Fibroblast of mammary gland (primary cell): ENCODE measurements around the gene SPEF2.
A peak's percentile ranks its signal among the peaks of the same experiment; 100 is the strongest.

Source experiments
- DNase-seq: peaks from one replicate; pipeline ENCODE4 v3.0.0-alpha.2; 2010; ENCODE audit warnings: low read depth
- H3K4me3 ChIP-seq: 2 replicates; pipeline ENCODE4 v1.5.1; 2011; ENCODE audit warnings: low read depth, mild to moderate bottlenecking, low read length, moderate library complexity; ENCODE audit not compliant: control insufficient read depth
- TF ChIP-seq, protein P1 (sequence below): conservative IDR thresholded peaks from 2 replicates; pipeline ENCODE4 v1.5.1; 2011; ENCODE audit warnings: low read depth, low read length, inconsistent platforms; ENCODE audit not compliant: control insufficient read depth, insufficient read depth

The SPEF2 gene

DNA sequence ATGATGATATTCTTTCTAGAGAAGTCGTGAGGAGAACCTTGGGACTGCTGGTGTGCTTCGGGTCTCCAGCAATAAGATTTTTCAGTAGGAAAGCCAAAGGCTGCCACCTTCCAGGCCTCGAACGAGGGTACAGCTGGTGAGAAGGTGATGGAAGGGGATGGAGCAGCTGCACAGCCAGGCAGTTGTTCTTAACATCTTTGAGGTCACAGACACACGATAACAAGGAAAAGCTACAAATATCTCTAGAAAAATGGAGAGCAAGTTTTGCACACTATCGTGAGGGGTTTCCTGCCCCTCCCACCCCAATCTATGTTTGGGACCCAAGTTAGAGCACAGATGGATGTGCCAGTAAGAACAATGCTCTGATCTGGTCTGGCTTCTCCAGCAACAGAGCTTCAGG, 232.2 kb downstream of the SPEF2 start:
- TF ChIP-seq, protein P1, sequence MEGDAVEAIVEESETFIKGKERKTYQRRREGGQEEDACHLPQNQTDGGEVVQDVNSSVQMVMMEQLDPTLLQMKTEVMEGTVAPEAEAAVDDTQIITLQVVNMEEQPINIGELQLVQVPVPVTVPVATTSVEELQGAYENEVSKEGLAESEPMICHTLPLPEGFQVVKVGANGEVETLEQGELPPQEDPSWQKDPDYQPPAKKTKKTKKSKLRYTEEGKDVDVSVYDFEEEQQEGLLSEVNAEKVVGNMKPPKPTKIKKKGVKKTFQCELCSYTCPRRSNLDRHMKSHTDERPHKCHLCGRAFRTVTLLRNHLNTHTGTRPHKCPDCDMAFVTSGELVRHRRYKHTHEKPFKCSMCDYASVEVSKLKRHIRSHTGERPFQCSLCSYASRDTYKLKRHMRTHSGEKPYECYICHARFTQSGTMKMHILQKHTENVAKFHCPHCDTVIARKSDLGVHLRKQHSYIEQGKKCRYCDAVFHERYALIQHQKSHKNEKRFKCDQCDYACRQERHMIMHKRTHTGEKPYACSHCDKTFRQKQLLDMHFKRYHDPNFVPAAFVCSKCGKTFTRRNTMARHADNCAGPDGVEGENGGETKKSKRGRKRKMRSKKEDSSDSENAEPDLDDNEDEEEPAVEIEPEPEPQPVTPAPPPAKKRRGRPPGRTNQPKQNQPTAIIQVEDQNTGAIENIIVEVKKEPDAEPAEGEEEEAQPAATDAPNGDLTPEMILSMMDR: no peak
- no peak for DNase-seq
- no peak overlapping the region for H3K4me3 ChIP-seq

DNA sequence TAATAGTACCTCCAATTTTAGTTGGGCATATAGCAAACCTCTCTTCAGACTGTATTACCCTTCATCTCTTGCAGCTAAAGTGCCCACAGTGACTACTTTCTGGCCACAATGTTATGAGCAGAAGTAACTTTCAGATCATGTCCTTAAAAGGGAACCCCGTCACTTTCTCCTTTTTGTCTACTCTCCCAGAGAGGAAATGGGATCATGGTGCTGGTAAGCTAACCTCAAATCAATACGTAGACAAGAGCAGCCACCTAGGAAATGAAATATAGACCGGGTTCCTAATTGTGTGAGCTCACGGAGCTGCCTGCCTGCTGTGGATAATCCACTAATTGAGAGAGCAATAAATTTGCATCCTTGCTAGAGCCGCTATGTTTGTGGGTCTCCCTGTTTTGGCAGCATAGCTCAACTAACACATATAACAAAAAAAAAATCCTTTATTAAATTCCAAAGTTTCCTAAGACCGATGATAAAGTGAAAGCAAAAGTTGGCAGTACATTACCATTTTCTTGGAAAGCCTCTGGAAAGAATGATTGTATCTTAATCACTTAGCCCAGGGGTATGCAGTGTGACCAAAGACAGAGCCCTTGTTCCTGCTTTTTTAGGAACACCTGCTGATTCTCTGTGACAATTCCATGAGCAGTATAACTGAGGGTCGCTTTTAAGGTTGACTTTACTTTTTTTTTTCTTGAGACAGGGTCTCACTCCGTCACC, 233.5 kb downstream of the SPEF2 start:
- H3K4me3 ChIP-seq: peak overlapping the region; percentile 34
- DNase-seq: peak; percentile 53
- TF ChIP-seq, protein P1: no peak

DNA sequence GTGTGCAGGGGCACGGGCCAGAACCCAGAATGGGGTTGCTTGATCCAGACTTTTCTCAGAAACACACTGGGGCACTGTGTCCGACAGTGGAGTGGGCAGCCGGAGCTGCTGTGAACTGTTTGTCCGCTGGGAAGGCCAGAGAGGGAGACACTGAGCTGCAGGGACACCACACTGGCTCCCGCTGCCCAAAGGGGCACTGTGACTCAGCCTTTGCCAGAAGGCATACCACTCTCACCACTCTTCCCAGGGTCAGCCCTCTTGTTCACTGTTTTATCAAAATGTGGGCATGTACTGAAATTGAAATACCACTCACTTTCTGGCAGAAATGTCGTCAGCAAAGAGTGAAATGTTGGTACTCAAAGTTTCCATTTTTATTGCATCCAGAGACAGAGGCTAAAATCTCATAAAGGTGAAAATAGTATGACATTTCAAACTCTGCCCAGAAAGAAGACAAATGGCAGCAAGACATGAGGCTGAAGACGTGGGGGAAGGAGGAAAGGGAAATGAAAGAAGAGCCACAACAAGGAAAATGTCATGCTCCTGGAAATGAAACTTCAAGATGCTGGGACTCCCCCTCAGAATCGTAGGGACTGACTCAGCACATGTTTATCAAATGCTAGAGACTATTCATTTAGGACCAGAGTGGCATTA, 234.5 kb downstream of the SPEF2 start:
- TF ChIP-seq, protein P1: no peak
- no peak overlapping the region for H3K4me3 ChIP-seq
- peak; percentile 25 for DNase-seq

DNA sequence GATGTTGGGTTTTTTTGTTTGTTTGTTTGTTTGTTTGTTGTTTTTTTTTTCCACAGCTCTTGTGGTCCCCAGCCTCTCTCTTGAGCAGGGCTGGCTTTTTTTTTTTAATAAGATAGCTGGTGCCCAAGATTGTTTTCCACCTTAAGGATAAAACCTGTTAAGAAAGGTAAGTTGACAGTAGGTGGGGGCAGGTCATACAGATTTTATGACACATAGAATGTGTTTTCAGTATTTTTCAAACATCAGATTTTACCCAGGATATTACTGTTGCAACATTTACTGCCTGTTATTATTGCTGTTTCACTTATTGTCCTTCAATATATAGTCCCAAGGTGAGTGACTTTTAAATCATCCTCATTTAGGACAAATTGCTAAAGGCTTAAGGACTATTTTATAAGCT, 235.1 kb downstream of the SPEF2 start:
- no peak overlapping the region for H3K4me3 ChIP-seq
- TF ChIP-seq, protein P1: no peak
- no peak for DNase-seq

DNA sequence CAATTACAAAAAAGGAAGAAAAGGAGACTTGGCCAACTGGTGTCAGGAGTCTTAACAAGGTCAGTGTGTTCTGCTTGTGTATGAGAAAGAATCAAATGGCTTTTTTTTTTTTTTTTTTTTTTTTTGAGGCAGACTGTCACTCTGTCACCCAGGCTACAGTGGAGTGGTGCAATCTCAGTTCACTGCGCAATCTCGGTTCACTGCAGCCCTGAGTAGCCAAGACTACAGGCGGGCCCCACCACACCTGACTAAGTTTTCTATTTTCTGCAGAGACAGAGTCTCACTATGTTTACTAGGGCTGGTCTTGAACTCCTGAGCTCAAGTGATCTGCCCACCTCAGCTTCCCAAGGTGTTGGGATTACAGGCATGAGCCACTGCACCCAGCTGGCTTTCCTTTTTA, 236.0 kb downstream of the SPEF2 start:
- no peak for DNase-seq
- TF ChIP-seq, protein P1: no peak
- H3K4me3 ChIP-seq: no peak overlapping the region

DNA sequence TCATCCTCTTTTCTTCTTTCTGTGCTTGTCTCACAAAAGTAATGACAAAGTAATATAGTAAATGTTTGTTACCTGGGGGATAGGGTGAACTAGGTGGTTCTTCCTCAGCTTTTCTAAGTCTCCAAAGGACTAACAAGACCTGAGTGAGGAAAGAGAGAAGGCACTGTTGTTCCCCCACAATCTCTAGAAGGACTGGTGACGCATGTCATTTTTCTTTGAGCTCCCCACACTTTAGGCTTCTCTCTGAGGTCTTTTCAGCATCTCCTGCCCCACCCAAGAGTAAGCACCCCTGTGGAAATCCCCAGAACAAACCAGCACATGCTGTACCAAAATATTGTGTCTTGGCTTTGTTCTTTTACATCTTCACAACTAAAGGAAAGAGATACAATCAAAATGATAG, 236.6 kb downstream of the SPEF2 start:
- H3K4me3 ChIP-seq: no peak overlapping the region
- TF ChIP-seq, protein P1: no peak
- no peak for DNase-seq
